ENCODE data around the gene ZNF622.

Gene ZNF622

DNA sequence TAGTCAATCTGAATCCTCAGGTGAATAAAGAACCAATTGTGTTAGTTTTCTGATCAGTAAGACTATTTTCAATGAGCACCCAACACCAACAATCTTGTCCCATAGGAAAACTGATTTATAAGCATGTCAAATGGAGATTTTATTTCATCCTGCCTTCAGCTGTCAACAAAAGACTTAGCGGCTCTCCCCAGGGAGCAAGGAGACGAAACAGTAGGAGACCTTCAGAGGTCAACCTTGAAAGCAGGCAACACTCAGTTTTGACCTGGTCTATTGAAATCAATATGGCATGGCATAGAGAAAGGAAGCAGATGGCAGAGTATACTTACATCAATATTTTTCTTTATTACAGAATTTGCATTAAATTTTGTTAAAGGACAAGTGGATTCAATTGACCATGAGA is 34.1 kb downstream of the ZNF622 start:
- Histone ChIP-seq H2AFZ (ENCODE audit: low read length) (no peak overlapping the region), H3F3A (ENCODE audit: insufficient read depth, low read length) (no peaks in the 10 kb centered on the region), H4K20me1 (ENCODE audit: insufficient read depth, low read length) (no peaks in the 10 kb centered on the region), H3K9ac (ENCODE audit: low read length) (no peak overlapping the region), H3K36me3 (ENCODE audit: insufficient read depth, low read length) (no peaks in the 10 kb centered on the region), H3K9me2 (ENCODE audit: low read depth, low read length) (no peaks in the 10 kb centered on the region), H3K27me3 (ENCODE audit: insufficient read depth, low read length) (no peaks in the 10 kb centered on the region), H3K4me1 (ENCODE audit: insufficient read depth, low read length, severe bottlenecking) (no peaks in the 10 kb centered on the region), H3K9me3 (ENCODE audit: low read length) (no peaks in the 10 kb centered on the region), H3K79me2 (ENCODE audit: insufficient read depth, low read length) (no peaks in the 10 kb centered on the region), H3K27ac (ENCODE audit: low read depth, low read length, poor library complexity, severe bottlenecking) (no peak overlapping the region), H3K4me2 (ENCODE audit: low read length) (no peak overlapping the region), H3K4me3 (ENCODE audit: low read depth, low read length, poor library complexity, severe bottlenecking) (no peak overlapping the region)
- no peak for TF ChIP-seq EZH2 (IDR thresholded peaks at IDR 0.05; ENCODE audit: borderline replicate concordance, low read length)
- TF ChIP-seq CTCF (IDR thresholded peaks at IDR 0.05; ENCODE audit: low read length): no peak

GRCh38 chr5:16430349-16431089 is 35.1 kb downstream of the ZNF622 start:
- no peak for TF ChIP-seq EZH2 (IDR thresholded peaks at IDR 0.05; ENCODE audit: borderline replicate concordance, low read length)
- TF ChIP-seq CTCF (IDR thresholded peaks at IDR 0.05; ENCODE audit: low read length): no peak
- Histone ChIP-seq H2AFZ (ENCODE audit: low read length) (no peak overlapping the region), H3K4me2 (ENCODE audit: low read length) (no peak overlapping the region)

DNA sequence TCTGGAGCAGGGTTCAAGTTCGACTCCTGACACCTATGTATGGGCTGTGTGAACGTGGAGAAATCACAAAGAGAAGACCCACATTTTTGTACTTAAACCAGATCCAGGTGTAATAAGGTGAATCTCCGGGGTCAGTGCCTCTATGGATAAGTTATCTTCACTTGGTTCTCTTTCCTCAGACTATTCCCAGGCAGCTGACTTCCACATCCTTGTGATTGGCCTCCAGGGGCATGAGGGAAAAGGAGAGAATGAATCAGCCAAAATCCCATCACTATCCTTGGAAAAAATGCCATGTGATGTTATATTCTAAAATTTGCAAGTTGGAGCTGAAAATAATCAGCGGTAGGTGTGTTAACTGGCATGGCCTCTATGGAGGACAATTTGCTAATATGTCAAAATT is 37.2 kb downstream of the ZNF622 start:
- H2AFZ ChIP-seq (ENCODE audit: low read length): no peak overlapping the region
- no peaks in the 10 kb centered on the region for H3K9me3 ChIP-seq (ENCODE audit: low read length)
- no peak for TF ChIP-seq CTCF (IDR thresholded peaks at IDR 0.05; ENCODE audit: low read length)
- TF ChIP-seq EZH2 (IDR thresholded peaks at IDR 0.05; ENCODE audit: borderline replicate concordance, low read length): no peak

More at GRCh38 chr5:16430349-16431089, 35.1 kb downstream of the ZNF622 start:
- no peak overlapping the region for H3K9ac ChIP-seq (ENCODE audit: low read length)
- H4K20me1 ChIP-seq (ENCODE audit: insufficient read depth, low read length): no peaks in the 10 kb centered on the region
- H3K9me2 ChIP-seq (ENCODE audit: low read depth, low read length): no peaks in the 10 kb centered on the region
- no peaks in the 10 kb centered on the region for H3K27me3 ChIP-seq (ENCODE audit: insufficient read depth, low read length)
- H3F3A ChIP-seq (ENCODE audit: insufficient read depth, low read length): no peaks in the 10 kb centered on the region
- no peaks in the 10 kb centered on the region for H3K9me3 ChIP-seq (ENCODE audit: low read length)
- H3K27ac ChIP-seq (ENCODE audit: low read depth, low read length, poor library complexity, severe bottlenecking): no peak overlapping the region
- H3K36me3 ChIP-seq (ENCODE audit: insufficient read depth, low read length): no peaks in the 10 kb centered on the region
- H3K79me2 ChIP-seq (ENCODE audit: insufficient read depth, low read length): no peaks in the 10 kb centered on the region
- no peak overlapping the region for H3K4me3 ChIP-seq (ENCODE audit: low read depth, low read length, poor library complexity, severe bottlenecking)
- H3K4me1 ChIP-seq (ENCODE audit: insufficient read depth, low read length, severe bottlenecking): no peaks in the 10 kb centered on the region

More for the DNA sequence above, 37.2 kb downstream of the ZNF622 start:
- Histone ChIP-seq H4K20me1 (ENCODE audit: insufficient read depth, low read length) (no peaks in the 10 kb centered on the region), H3K4me1 (ENCODE audit: insufficient read depth, low read length, severe bottlenecking) (no peaks in the 10 kb centered on the region), H3K79me2 (ENCODE audit: insufficient read depth, low read length) (no peaks in the 10 kb centered on the region), H3K36me3 (ENCODE audit: insufficient read depth, low read length) (no peaks in the 10 kb centered on the region), H3K9ac (ENCODE audit: low read length) (no peak overlapping the region), H3K4me2 (ENCODE audit: low read length) (no peak overlapping the region), H3K4me3 (ENCODE audit: low read depth, low read length, poor library complexity, severe bottlenecking) (no peak overlapping the region), H3K9me2 (ENCODE audit: low read depth, low read length) (no peaks in the 10 kb centered on the region), H3F3A (ENCODE audit: insufficient read depth, low read length) (no peaks in the 10 kb centered on the region), H3K27me3 (ENCODE audit: insufficient read depth, low read length) (no peaks in the 10 kb centered on the region), H3K27ac (ENCODE audit: low read depth, low read length, poor library complexity, severe bottlenecking) (no peak overlapping the region)
